HepG2 (cell line): Measurements from ENCODE around the gene VCP. TPM values are rescaled to one million over a fixed set of nuclear protein-coding genes. Genes with fewer than 3 reads are reported as not detected.
A peak's percentile ranks its signal among the peaks of the same experiment; 100 is the strongest.

Experiments
- DNMT1 ChIP-seq: sonication (generic); formaldehyde crosslinking; IDR thresholded peaks from 2 replicates; pipeline ENCODE4 v1.5.1; 2020; ENCODE audit warnings: mild to moderate bottlenecking, missing genetic modification reagents
- EP300 ChIP-seq, 3 experiments: sonication (generic) in 1 of 3; formaldehyde crosslinking in 1 of 3; IDR thresholded peaks; 2 replicates each; pipeline versions ENCODE4 v1.5.1 to v1.6.1; 2011 to 2020; ENCODE audit warnings: low read depth in 2 of 3, low read length in 2 of 3, borderline replicate concordance in 1 of 3, improper control_type of control experiment in 1 of 3, mild to moderate bottlenecking in 1 of 3, missing genetic modification reagents in 1 of 3, moderate library complexity in 1 of 3
- EZH2 ChIP-seq: conservative IDR thresholded peaks from 2 replicates; pipeline ENCODE4 v1.6.1; 2012; ENCODE audit warnings: mild to moderate bottlenecking, low read depth, low read length, moderate library complexity
- GABPA ChIP-seq, 2 experiments: IDR thresholded peaks; 2 replicates each; pipeline ENCODE4 v1.6.1; 2011 to 2016; ENCODE audit warnings: low read depth in 2 of 2, low read length in 1 of 2, missing biosample characterization in 1 of 2, missing genetic modification characterization in 1 of 2
- GFI1 ChIP-seq: sonication (generic); formaldehyde crosslinking; IDR thresholded peaks from 2 replicates; pipeline ENCODE4 v1.5.0; 2020; ENCODE audit warnings: missing genetic modification reagents, mild to moderate bottlenecking, borderline replicate concordance
- NCOA1 ChIP-seq: sonication (generic); formaldehyde crosslinking; IDR thresholded peaks from 2 replicates; pipeline ENCODE4 v1.9.0; 2021; ENCODE audit warnings: missing genetic modification reagents
- NR1H2 ChIP-seq: sonication (generic); formaldehyde crosslinking; IDR thresholded peaks from 2 replicates; pipeline ENCODE4 v1.8.1; 2022; ENCODE audit warnings: low read depth, missing genetic modification reagents, borderline replicate concordance
- PAWR ChIP-seq: sonication (generic); formaldehyde crosslinking; IDR thresholded peaks from 2 replicates; pipeline ENCODE4 v1.4.0; 2020; ENCODE audit warnings: missing genetic modification reagents, mild to moderate bottlenecking, borderline replicate concordance
- RNF2 ChIP-seq: fragments of 450-650 bp; conservative IDR thresholded peaks from 2 replicates; pipeline ENCODE4 v1.6.1; 2016; ENCODE audit warnings: low read depth
- TIGD3 ChIP-seq: sonication (generic); formaldehyde crosslinking; IDR thresholded peaks from 2 replicates; pipeline ENCODE4 v1.5.1; 2020; ENCODE audit warnings: mild to moderate bottlenecking, missing genetic modification reagents, borderline replicate concordance
- TRAFD1 ChIP-seq: sonication (generic); formaldehyde crosslinking; IDR thresholded peaks from 2 replicates; pipeline ENCODE4 v1.5.1; 2020; ENCODE audit warnings: missing genetic modification reagents, mild to moderate bottlenecking, borderline replicate concordance
- USF2 ChIP-seq, 2 experiments: sonication (generic) in 1 of 2; formaldehyde crosslinking in 1 of 2; IDR thresholded peaks; 2 replicates each; pipeline versions ENCODE4 v1.5.1 to v1.6.1; 2011 to 2020; ENCODE audit warnings: borderline replicate concordance in 1 of 2, low read depth in 1 of 2, low read length in 1 of 2, mild to moderate bottlenecking in 1 of 2, missing genetic modification reagents in 1 of 2, moderate library complexity in 1 of 2
- ZFP36L1 ChIP-seq: sonication (generic); formaldehyde crosslinking; IDR thresholded peaks from 2 replicates; pipeline ENCODE4 v1.8.0; 2022; ENCODE audit warnings: mild to moderate bottlenecking, missing genetic modification reagents, moderate library complexity
- ZNF704 ChIP-seq: sonication (generic); formaldehyde crosslinking; IDR thresholded peaks from 2 replicates; pipeline ENCODE4 v1.8.1; 2023; ENCODE audit warnings: mild to moderate bottlenecking, inconsistent platforms, moderate library complexity, missing genetic modification reagents, borderline replicate concordance
- ZNF710 ChIP-seq: sonication (generic); formaldehyde crosslinking; IDR thresholded peaks from 2 replicates; pipeline ENCODE4 v1.5.0; 2020; ENCODE audit warnings: mild to moderate bottlenecking, missing genetic modification reagents, borderline replicate concordance
- ZNF746 ChIP-seq: sonication (generic); formaldehyde crosslinking; IDR thresholded peaks from 2 replicates; pipeline ENCODE4 v1.8.0; 2022; ENCODE audit warnings: mild to moderate bottlenecking, missing genetic modification reagents
- ZSCAN25 ChIP-seq: sonication (generic); formaldehyde crosslinking; IDR thresholded peaks from 2 replicates; pipeline ENCODE4 v1.8.0; 2022; ENCODE audit warnings: mild to moderate bottlenecking, missing genetic modification reagents
- polyA plus RNA-seq, 8 experiments: library from polyadenylated mRNA; depleted of rRNA in 3 of 8; stranded (reverse) in 7 of 8; unstranded in 1 of 8; fragments of >200 nt; fragmentation: Illumina TruSeq in 4 of 8; extraction: Trizol in 4 of 8; gene quantifications; 2 replicates each; pipeline versions ENCODE4 v1.2.1 to v1.2.3, GENCODE V29; 2011 to 2016; ENCODE audit warnings: low read depth in 4 of 8, missing spikeins in 1 of 8, mixed read lengths in 1 of 8; ENCODE audit not compliant: insufficient read depth in 1 of 8
- total RNA-seq, 5 experiments: library from RNA; depleted of rRNA; stranded (reverse); fragments of >200 nt; fragmentation: Illumina TruSeq; extraction: Trizol; gene quantifications; 2 replicates each; pipeline ENCODE4 v1.2.3, GENCODE V29; 2016; ENCODE audit warnings: low read depth in 1 of 5

VCP gene
- total and polyA plus RNA-seq, 2 of the 13 experiments (the other 11 are each of a cell fraction or from before 2014, with no cell fraction given): 143 to 391 TPM

GRCh38 chr9:35102769-35103659 is 30.6 kb upstream of the VCP start, which contains the start of gene STOML2 (continued):
- TF ChIP-seq NCOA1 (no peak), GFI1 (CRISPR knock-in tag) (peak; percentile 45; the same call in 1 of the 2 replicates), NR1H2 (CRISPR knock-in tag) (no peak), ZFP36L1 (CRISPR knock-in tag) (no peak), ZSCAN25 (CRISPR knock-in tag) (no peak), GABPA (IDR thresholded peaks at IDR 0.05; ENCODE audit: low read depth, low read length) (peak; percentile 100), GABPA (CRISPR knock-in tag; IDR thresholded peaks at IDR 0.05; ENCODE audit: low read depth) (peak; percentile 100), EZH2 (no peak), PAWR (CRISPR knock-in tag) (no peak), TIGD3 (no peak), ZNF710 (CRISPR knock-in tag) (no peak), RNF2 (0 out of 2 replicates have a peak, but pooled peaks have one; percentile 41), ZNF746 (CRISPR knock-in tag) (no peak; the same call in none of the 2 replicates), TRAFD1 (CRISPR knock-in tag) (no peak; the same call in 1 of the 2 replicates), USF2 (IDR thresholded peaks at IDR 0.05; ENCODE audit: low read depth, low read length) (no peak), USF2 (CRISPR knock-in tag; IDR thresholded peaks at IDR 0.05; ENCODE audit: borderline replicate concordance) (peak; percentile 42; the same call in 1 of the 2 replicates), DNMT1 (CRISPR knock-in tag) (no peak), EP300 (IDR thresholded peaks at IDR 0.05; ENCODE audit: low read depth in 2 of 2, low read length in 2 of 2) (peak in 1 of 2 experiments; percentile 49; a peak in 1 of 4 replicates), EP300 (CRISPR knock-in tag; IDR thresholded peaks at IDR 0.05; ENCODE audit: borderline replicate concordance) (0 out of 2 replicates have a peak, but pooled peaks have one; percentile 12), ZNF704 (no peak)
